ENCODE data around the gene PTH2R.
"Not testable (repeated sequence)": the region's sequence is repeated elsewhere in the genome, so short reads cannot be mapped to it uniquely, and the experiment has no call there.

PTH2R gene

GRCh38 chr2:208396796-208397195 lies 9.8 kb upstream of the PTH2R start:
- not testable (repeated sequence) for DNase-seq

GRCh38 chr2:208399201-208399600 lies 7.4 kb upstream of the PTH2R start:
- no peak for DNase-seq

DNA sequence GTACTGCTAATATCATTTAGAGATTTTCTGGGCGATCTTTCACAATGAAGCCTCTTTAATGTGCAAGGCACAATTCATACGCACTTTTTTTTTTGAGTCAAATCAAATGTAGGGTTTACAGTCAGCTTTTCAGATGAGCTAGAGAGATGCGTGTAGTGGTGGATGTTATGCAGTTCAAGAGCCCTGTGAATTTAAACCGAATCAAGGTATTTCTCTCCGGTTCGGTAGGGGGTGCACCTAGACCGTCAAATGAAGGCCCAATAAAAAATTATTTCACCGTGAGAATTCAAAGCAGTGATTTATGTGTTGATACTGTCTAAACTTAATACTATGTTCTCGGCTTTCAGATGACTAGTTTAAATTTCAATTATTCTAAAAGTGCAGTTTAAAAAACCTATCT lies 1.1 kb downstream of the PTH2R start:
- DNase-seq, result no peak

DNA sequence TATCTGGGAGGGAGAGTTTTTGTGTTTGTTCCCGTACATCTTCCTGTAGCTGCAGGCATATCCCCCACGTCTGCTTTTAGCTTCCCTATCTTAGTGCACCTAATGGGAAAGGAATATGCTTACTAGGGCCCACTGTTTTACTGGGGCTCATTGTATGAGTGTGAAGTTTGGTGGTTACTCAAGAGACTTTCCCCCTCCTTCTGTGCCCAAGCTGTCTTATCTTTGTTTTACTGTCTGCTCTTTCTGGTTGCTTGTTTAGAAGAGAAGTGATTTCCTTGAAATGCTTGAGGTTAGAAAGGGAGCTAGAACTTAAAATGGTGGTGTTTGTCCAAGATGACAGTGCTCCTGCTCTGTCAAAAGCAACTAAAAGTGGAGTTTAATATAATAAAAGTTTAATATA lies 7.3 kb downstream of the PTH2R start:
- DNase-seq, result no peak

DNA sequence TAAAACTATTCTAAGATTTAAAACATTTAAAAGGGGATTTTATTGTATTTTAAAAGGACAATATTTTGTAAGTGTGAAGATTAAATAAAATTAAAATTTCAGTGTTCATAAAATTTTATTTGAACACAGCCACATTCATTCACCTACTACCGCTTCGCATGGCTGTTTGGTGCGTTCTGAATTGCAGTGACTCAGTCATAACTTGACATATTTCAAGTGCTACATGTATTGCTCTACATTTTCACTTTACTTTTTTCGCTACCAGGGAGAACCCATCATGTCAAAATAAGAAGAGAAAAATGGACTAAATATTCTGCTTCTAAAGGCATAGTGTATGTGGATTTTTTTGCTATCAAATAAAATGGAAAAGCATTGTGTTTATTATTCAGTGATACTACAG lies 8.7 kb downstream of the PTH2R start:
- DNase-seq, result no peak

GRCh38 chr2:208415897-208416296 lies 9.3 kb downstream of the PTH2R start:
- DNase-seq, result no peak

- no peak for DNase-seq
Observed at GRCh38 chr2:208426412-208427045, 19.9 kb downstream of the PTH2R start.

DNA sequence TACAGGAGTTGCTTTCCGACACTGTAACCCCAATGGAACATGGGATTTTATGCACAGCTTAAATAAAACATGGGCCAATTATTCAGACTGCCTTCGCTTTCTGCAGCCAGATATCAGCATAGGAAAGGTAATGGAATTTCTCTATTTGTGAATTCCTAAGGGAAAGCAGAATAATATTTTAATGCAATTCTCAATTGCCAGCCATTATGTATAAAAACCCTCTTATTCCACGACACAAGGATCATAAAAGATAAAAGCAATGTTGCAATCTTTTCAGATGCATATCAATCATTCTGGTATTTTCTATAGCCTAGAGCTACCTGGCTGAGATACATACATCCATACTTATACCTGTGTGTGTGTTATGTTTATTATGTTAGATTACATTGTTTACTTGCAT lies 31.2 kb downstream of the PTH2R start:
- DNase-seq, result no peak

- DNase-seq, result no peak
Observed at GRCh38 chr2:208440716-208441115, 34.1 kb downstream of the PTH2R start.

- no peak for DNase-seq
Observed at GRCh38 chr2:208441951-208442350, 35.4 kb downstream of the PTH2R start.

DNA sequence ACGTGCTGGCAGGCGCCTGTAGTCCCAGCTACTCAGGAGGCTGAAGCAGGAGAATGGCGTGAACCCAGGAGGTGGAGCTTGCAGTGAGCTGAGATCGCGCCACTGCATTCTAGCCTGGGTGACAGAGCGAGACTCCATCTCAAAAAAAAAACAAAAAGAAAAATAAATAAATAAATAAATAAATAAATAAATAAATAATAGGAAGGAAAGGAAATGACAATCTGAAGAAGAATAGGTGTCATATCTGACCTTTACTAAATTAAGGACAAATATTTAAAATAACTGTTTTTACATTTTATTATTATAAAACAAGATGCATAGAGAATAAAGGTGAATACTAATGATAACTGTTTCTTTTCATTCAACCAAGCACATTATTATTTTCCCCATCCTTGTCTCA lies 40.9 kb downstream of the PTH2R start:
- not testable (repeated sequence) for DNase-seq

GRCh38 chr2:208451061-208451460 lies 44.5 kb downstream of the PTH2R start:
- DNase-seq, result no peak

DNA sequence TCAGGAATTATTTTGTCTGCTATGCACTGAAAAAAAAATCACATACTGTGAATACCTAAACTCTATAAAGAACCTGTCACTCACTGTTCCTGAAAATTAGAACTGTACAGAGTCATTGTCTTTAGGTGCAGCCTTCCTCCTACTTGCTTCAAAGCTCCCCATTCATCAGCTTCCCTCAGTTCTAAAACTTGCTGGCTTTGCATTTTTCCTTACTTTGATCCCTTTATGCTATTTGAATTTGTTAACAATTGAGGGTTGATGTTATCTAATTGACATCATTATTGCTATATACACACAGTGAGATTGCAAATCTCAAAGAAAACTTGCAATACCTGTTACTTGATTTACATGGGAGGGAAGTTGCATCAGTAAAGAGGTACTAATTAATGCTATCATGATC lies 48.3 kb downstream of the PTH2R start:
- no peak for DNase-seq

GRCh38 chr2:208463721-208464120 lies 57.1 kb downstream of the PTH2R start:
- no peak for DNase-seq

DNA sequence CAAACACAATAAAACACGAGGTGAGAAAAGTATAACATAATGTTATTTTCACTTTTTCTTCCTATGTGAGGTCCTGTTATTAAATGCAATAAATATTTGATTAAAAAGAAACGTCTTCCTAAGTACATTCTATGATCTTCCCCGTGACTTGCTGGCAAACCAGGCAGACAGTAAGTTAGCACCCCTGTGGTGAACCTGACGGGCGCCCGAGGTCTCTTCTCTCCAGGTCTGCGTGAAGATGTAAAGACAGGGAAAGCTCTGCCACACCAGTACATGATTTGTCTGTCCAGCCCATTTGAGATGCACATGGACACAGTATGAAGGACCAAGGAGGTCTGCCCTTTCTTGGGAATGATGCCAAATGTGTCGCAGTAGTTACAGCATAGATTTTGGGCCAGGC lies 57.6 kb downstream of the PTH2R start:
- no peak for DNase-seq

DNA sequence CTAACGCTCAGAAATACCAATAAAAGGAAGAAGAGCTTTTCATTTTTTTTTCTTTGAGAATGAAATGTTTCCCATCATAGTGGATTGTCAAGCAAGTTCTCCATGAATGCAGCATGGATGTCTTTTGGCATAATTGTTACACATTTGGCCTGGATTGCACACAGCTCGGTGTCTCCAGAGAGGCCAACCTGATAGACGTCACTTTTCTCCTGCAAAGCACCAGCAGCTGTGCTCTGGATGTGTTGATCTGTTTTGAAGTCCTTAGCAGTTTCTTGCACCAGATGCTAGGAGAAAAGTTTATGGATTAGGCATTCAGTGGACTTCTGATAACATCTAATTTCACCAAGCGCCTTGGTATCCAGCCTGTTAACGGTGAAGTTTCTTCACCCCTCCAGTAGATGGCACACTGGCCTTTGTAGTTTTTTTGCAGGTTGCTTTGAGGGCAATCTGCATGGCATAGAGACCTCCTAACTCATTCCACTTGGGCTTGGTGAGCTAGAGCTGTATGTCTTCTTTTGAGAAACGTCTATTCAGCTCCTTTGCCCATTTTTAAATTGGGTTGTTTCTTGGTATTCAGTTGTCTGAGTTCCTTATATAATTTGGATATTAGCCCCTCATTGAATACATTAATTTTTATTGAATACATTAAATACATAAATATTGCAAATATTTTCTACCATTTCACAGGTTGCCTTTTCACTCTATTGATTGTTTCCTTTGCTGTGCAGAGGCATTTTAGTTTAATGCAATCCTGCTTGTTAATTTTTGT lies 59.7 kb downstream of the PTH2R start:
- DNase-seq, result no peak

- DNase-seq, result no peak
Observed at GRCh38 chr2:208466920-208467298, 60.3 kb downstream of the PTH2R start.

GRCh38 chr2:208467564-208467963 lies 61.0 kb downstream of the PTH2R start:
- DNase-seq, result no peak

DNA sequence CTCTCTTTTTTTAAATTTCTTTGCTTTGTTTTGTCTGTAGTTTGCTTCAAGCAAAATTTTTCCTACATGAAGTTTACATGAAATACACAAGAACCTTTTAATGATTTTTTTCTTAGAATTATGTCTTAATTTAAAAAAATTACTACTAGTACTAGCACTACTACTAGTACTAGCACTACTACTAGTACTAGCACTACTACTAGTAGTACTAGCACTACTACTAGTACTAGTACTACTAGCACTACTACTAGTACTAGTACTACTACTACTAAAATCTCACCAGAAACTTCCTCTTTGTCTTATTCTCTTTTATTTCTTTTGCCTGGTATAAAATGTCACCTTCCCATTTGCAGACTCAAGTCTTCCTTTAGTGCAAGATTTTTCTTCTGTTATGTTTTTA lies 71.1 kb downstream of the PTH2R start:
- no peak for DNase-seq

GRCh38 chr2:208479342-208479741 lies 72.8 kb downstream of the PTH2R start:
- DNase-seq, result no peak

DNA sequence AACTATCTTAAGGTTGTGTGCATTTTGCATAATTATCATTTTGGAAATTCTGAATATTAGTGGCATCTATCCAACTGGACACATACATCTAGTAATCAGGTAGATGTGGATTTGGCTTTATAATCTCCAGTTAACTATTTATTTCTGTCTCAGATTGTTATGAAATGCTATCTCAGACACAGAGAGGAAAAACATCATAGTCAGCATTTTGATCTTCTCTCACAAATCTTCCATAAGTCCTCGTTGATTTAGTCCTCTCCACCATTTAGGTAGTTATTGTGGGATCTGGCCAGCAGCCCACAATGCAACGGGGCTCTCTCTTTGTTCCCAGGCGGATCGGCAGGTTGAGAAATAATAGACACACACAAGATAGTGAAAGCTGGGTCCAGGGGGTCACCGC lies 75.4 kb downstream of the PTH2R start:
- DNase-seq, result not testable (repeated sequence)

DNA sequence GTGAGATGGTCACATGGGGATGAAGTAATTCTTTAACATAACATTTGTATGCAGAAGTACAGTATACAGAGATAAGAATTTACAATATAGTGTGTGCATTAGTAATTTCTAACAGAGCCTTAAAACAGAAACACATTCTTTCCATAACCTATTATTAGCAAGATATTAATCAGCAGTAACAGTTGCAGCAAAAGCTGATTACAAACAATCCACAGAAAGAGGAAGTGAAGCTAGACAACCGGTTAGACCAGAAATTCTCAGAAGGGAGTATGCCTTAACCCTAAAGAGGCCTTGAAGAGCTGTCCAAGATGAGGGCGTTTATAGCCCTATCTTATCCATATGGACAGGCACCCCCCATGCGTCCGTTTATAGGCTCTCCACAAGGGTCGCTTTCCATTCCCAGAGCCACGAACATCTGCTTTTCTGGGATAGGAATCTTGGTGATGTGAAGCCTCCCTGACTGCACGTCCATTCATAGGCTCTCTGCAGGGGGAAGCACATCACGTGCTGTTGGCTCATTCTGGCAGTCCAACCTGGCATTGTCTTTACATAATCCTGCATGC lies 75.9 kb downstream of the PTH2R start:
- DNase-seq, result not testable (repeated sequence)

- no peak for DNase-seq
Observed at GRCh38 chr2:208485390-208485789, 78.8 kb downstream of the PTH2R start.

Data from activated CD4-positive, alpha-beta T cell treated with anti-CD3 and anti-CD28 coated beads, Interleukin-2, amount 50 U/mL, for 1 hour (primary cell).